ENCODE data around the gene HPSE2.
A peak's percentile ranks its signal among the peaks of the same experiment; 100 is the strongest.
"Not testable (repeated sequence)": the region's sequence is repeated elsewhere in the genome, so short reads cannot be mapped to it uniquely, and the experiment has no call there.

Gene HPSE2

DNA sequence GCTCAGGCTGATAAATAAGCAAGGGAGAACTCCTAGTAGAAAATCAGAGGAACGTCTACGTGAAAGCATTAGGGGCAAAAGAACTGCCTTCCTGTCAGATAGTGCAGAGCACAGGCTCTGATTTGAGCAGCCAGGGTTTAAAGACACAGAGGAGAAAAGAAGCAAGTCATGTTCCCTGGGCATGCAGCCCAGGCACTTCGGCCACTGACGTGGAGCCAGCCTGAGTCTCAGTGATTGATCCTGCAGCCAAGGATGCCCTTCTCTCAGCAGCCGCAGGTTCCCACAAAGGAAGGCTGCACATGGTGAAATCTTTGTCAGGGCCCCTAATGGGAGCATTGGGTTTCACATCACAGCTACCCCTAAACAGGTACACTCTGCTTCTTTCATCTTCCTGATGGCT is 627.2 kb downstream of the HPSE2 start:
- DNase-seq = no peak

GRCh38 chr10:98602224-98602623 is 633.4 kb downstream of the HPSE2 start:
- DNase-seq = no peak

DNA sequence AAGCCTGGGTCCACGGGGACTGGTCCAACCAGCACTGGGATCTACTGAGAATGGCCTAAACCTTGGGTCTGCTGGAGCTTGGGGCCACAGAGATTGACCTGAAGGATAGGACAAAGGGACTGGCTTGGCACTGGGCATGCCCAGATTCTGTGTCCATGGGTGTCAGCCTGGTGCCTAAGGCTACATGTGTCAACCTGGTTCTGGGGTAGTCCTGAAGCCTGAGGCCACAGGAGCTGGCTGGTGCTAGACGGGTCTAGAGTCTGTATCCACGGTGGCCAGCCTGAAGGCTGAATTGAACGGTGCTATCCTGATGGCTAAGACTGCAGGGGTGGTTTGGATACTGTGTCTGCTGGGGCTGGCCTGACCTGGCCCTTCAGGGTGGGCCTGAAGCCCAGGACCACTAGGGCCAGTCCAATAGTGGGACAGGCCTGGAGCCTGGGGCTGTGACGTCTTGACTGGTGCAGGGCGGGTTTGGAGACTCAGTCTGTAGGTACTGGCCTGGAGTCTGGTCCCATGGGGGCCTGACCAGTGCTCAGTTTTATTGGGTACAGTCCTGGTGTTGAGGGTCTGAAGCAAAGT is 636.5 kb downstream of the HPSE2 start:
- no peak for DNase-seq

- no peak for DNase-seq
These were observed 639.2 kb downstream of the HPSE2 start for GRCh38 chr10:98596404-98596803.

DNA sequence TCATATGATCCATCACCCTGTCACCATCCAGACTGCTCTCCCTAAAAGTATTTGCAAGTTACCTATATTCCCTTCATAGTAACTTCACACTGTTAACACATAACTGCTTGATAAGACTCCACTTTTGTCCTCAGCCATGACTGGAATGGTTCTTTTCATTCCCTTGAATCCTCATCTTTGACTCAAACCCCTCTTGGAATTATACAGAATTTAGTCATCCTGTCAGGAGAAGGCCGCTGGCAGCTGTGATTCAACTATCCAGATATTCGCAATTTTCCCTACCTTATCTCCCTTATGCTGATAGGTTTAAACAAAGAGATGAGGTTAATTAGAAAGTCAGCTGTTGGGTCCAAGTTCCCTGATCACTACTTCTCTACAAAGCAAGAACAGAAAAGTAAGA is 646.0 kb downstream of the HPSE2 start:
- no peak for DNase-seq

- DNase-seq = no peak
These were observed 646.6 kb downstream of the HPSE2 start for GRCh38 chr10:98589007-98589406.

GRCh38 chr10:98587156-98587837 is 648.4 kb downstream of the HPSE2 start:
- DNase-seq = no peak

- no peak for DNase-seq
These were observed 649.6 kb downstream of the HPSE2 start for GRCh38 chr10:98586096-98586495.

DNA sequence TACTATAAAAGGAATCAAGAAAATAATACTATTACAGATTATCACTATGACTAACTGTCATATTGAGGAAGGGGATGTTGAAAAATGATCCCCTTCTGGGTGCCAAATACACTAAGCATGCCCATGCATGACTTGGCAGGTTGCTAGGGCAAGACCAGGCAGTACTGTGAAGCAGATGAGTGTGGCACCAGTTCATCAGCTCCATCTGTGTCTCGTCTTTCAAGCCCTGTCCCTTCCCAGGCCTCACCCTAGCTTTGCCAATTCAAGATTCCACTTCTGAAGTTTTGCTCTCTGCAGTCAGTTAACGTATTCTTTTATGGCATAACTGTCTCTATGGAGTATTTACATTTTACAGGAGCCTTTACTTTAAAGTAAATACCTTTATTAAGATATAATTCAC is 653.3 kb downstream of the HPSE2 start:
- DNase-seq = peak; percentile 17

GRCh38 chr10:98577578-98577977 is 658.1 kb downstream of the HPSE2 start:
- DNase-seq = no peak

DNA sequence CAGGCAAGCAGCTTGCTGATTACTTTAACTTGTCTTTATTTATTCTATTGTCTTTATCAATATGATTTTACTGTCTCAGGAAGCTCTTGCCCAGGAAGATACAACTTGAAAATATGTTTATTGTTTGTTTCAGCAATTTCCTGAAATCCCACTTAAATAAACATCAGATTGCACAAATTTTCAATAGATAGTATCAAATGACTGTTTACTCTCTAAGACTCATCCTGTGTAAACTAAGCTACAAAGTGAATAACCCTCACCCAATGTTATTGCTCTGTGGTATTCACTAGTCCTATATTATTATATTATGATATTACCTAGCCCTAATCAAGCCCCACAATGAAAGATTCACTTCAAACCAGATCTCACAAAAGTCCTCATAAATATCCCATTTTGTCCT is 658.5 kb downstream of the HPSE2 start:
- no peak for DNase-seq

DNA sequence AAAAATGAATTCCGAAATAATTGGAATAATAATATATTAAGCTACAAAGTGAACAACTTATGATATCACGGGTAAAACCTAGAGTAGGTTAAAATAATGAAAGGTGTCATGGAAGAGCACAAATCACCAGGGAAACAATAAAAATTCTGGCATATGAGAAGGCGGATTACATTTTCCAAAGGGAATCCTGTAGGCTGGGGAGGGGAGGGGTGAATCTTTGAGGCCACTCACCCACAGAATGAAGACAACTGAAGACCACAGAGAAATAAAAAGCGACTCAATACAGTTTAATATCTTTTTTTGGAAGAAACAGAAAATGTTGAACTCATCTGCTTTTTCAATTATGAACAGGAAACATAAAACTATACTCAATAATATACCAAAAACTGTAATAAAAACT is 659.6 kb downstream of the HPSE2 start:
- no peak for DNase-seq

- DNase-seq = no peak
These were observed 663.1 kb downstream of the HPSE2 start for GRCh38 chr10:98572594-98572993.

- DNase-seq = no peak
These were observed 664.8 kb downstream of the HPSE2 start for GRCh38 chr10:98570834-98571233.

- no peak for DNase-seq
These were observed 665.8 kb downstream of the HPSE2 start for GRCh38 chr10:98569853-98570252.

GRCh38 chr10:98568551-98568950 is 667.1 kb downstream of the HPSE2 start:
- DNase-seq = no peak

- no peak for DNase-seq
These were observed 668.1 kb downstream of the HPSE2 start for GRCh38 chr10:98567391-98568133.

- DNase-seq = no peak
These were observed 671.8 kb downstream of the HPSE2 start for GRCh38 chr10:98563811-98564210.

- DNase-seq = no peak
These were observed 675.1 kb downstream of the HPSE2 start for GRCh38 chr10:98560565-98560964.

DNA sequence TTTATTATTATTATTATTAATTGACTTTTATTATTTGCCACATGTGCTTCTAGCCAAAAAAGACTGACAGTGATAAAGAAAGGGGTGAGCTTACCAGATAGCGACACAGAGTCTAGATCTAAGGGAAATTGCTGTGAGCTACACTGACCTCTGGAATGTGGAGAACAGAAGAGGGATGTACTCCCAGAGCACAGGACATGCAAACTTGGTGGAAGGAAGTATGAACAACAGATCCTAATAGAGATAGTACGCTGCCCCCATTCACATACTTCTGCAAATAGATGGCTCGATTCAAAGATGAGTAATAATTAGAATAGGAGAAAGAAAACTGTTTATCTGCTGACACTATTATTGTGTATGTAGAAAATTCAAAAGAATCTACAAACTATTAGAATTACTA is 679.6 kb downstream of the HPSE2 start:
- DNase-seq = no peak

- DNase-seq = no peak
These were observed 680.5 kb downstream of the HPSE2 start for GRCh38 chr10:98555021-98555619.

GRCh38 chr10:98541561-98541960 is 694.1 kb downstream of the HPSE2 start:
- DNase-seq = not testable (repeated sequence)

GRCh38 chr10:98539578-98539977 is 696.1 kb downstream of the HPSE2 start:
- DNase-seq = no peak

- DNase-seq = no peak
These were observed 697.2 kb downstream of the HPSE2 start for GRCh38 chr10:98538472-98538871.
